Measurements from ENCODE around the gene NPAS3. TPM values are rescaled to one million over a fixed set of nuclear protein-coding genes. Genes with fewer than 3 reads are reported as not detected.

Gene NPAS3
- total RNA-seq, 4 donors from 2014 or later = 4.0 to 12.2 (median 5.6) TPM

DNA sequence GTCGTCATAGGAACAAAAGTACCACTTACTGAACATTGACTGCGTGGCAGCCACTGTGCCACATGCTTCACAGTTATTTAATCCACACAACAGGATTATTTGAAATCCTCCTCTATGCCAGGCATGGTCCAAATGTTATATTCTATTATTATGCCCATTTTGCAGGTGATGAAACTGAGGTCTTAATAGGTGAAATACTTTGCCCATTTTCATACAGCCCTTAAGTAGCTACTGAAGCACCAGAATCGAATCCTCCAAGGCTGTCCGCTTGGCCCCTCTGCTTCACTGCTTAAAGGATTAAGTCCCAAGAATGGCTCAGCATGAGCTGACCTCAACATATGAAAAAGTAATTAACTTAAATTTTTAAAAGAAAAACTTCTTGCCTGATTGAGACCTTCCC lies 799.4 kb downstream of the NPAS3 start:
- Histone ChIP-seq H3K4me3 (replicated peaks in 1 of 3) (no peak overlapping the region), H3K27ac (no peak overlapping the region), H3K27me3 (no peaks in the 10 kb centered on the region), H3K4me1 (no peaks in the 10 kb centered on the region), H3K36me3 (no peaks in the 10 kb centered on the region), H3K9me3 (no peaks in the 10 kb centered on the region)
- DNase-seq = no peak
- TF ChIP-seq, protein P1, sequence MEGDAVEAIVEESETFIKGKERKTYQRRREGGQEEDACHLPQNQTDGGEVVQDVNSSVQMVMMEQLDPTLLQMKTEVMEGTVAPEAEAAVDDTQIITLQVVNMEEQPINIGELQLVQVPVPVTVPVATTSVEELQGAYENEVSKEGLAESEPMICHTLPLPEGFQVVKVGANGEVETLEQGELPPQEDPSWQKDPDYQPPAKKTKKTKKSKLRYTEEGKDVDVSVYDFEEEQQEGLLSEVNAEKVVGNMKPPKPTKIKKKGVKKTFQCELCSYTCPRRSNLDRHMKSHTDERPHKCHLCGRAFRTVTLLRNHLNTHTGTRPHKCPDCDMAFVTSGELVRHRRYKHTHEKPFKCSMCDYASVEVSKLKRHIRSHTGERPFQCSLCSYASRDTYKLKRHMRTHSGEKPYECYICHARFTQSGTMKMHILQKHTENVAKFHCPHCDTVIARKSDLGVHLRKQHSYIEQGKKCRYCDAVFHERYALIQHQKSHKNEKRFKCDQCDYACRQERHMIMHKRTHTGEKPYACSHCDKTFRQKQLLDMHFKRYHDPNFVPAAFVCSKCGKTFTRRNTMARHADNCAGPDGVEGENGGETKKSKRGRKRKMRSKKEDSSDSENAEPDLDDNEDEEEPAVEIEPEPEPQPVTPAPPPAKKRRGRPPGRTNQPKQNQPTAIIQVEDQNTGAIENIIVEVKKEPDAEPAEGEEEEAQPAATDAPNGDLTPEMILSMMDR (IDR thresholded peaks at IDR 0.05) = no peak
- no peak for TF ChIP-seq POLR2A (IDR thresholded peaks at IDR 0.05)
- WGBS, 2 donors = 93 to 94% methylated on average over 4 of the region's 4 CpGs
- intact Hi-C loops (cut with DNase I) = no loop called here

DNA sequence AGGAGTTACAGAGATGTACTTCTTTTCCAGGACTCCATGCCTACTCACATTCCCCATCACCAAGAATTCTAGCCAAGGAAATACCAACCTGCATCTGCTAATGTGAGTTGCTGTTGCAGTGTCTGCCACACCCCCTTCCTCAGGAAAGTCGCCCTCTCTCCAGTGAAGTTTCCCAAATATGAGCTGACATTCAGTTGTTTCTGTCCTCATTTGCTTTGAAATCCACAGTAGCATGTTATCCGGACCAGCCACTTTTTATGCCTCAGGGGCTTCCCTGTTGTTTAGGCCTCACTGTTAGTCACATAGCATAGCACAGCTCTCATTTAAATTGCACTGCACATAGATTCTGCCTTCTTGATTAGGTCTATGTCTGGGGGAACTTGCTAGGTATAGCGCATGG lies 799.8 kb downstream of the NPAS3 start:
- DNase-seq = no peak
- H3K4me3 ChIP-seq (replicated peaks in 1 of 3) = no peak overlapping the region
- no peak overlapping the region for H3K27ac ChIP-seq
- TF ChIP-seq, protein P1 (IDR thresholded peaks at IDR 0.05) = no peak
- TF ChIP-seq POLR2A (IDR thresholded peaks at IDR 0.05) = no peak
- no peaks in the 10 kb centered on the region for H3K27me3 ChIP-seq
- H3K36me3 ChIP-seq = no peaks in the 10 kb centered on the region
- 96 to 100% methylated on average over 3 of the region's 3 CpGs for WGBS, 2 donors
- H3K4me1 ChIP-seq = no peaks in the 10 kb centered on the region
- H3K9me3 ChIP-seq = no peaks in the 10 kb centered on the region
- intact Hi-C loops (cut with DNase I) = no loop called here

DNA sequence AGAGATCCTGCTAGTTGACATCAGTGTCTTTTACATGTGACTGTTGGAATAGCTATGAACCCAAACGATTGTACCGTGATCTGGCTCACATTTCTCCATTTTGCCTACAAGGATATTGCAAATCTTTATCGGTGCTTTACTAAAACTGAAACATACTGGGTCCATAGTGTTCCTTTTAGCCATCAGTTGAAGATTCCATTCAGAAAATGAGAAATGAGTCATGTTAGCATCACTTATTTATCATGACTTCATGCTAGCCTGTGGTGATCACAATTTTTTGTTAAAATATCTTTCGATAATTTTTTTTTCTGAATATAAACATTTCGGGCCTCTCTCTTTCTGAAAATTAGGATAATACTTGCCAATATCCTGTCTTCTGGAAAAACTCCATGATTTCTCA lies 801.9 kb downstream of the NPAS3 start:
- Histone ChIP-seq H3K27me3 (no peaks in the 10 kb centered on the region), H3K4me1 (no peaks in the 10 kb centered on the region), H3K27ac (no peak overlapping the region), H3K9me3 (no peaks in the 10 kb centered on the region), H3K4me3 (replicated peaks in 1 of 3) (no peak overlapping the region), H3K36me3 (no peaks in the 10 kb centered on the region)
- intact Hi-C loops (cut with DNase I) = no loop called here
- TF ChIP-seq, protein P1 (IDR thresholded peaks at IDR 0.05) = no peak
- TF ChIP-seq POLR2A (IDR thresholded peaks at IDR 0.05) = no peak
- 92 to 93% methylated on average over 5 of the region's 5 CpGs for WGBS, 2 donors
- DNase-seq = no peak

DNA sequence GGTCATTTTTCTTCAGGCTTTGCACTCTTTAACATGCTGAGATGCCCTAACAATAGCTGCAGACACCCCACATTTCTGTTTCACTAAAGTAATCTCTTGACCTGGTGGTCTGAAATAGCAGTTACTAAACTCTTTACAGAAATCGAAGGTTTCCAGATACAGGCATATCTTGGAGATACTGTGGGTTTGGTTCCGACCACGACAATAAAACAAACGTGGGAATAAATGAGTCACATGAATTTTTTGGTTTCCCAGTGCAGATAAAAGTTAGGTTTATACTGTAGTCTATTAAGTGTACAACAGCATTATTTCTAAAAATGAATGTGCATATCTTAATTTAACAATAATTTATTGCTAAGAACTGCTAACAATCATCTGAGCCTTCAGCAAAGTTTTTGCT lies 803.5 kb downstream of the NPAS3 start:
- Histone ChIP-seq H3K4me1 (no peaks in the 10 kb centered on the region), H3K36me3 (no peaks in the 10 kb centered on the region), H3K9me3 (no peaks in the 10 kb centered on the region), H3K4me3 (replicated peaks in 1 of 3) (no peak overlapping the region), H3K27ac (no peak overlapping the region), H3K27me3 (no peaks in the 10 kb centered on the region)
- no peak for TF ChIP-seq POLR2A (IDR thresholded peaks at IDR 0.05)
- TF ChIP-seq, protein P1 (IDR thresholded peaks at IDR 0.05) = no peak
- 90 to 93% methylated on average over 4 of the region's 4 CpGs for WGBS, 2 donors
- intact Hi-C loops (cut with DNase I) = no loop called here
- no peak for DNase-seq

DNA sequence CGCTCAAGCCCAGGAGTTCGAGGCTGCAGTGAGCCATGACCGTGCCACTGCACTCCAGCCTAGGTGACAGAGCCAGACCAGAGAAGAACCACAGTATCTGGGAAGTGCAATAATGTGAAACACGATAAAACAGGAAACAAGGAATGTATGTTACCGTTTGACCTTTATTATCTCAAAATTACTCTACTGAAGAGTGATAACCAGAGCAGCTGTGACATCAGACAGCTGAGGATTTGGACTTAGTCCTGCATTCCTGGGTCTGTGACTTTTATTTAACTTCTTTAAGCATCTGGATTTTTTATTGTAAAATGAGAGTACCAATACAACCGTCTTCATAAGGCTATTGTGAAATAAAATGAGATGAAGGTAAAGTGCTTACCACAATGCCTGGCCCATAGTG lies 806.5 kb downstream of the NPAS3 start:
- Histone ChIP-seq H3K9me3 (no peaks in the 10 kb centered on the region), H3K27ac (no peak overlapping the region), H3K27me3 (no peaks in the 10 kb centered on the region), H3K36me3 (no peaks in the 10 kb centered on the region), H3K4me3 (replicated peaks in 1 of 3) (no peak overlapping the region), H3K4me1 (no peaks in the 10 kb centered on the region)
- TF ChIP-seq, protein P1 (IDR thresholded peaks at IDR 0.05) = no peak
- no peak for TF ChIP-seq POLR2A (IDR thresholded peaks at IDR 0.05)
- WGBS, 2 donors = 84 to 89% methylated on average over 6 of the region's 6 CpGs
- DNase-seq = no peak
- intact Hi-C loops (cut with DNase I) = no loop called here
